ENCODE measurements around the gene SEC31A.
"Not testable (repeated sequence)": the region's sequence is repeated elsewhere in the genome, so short reads cannot be mapped to it uniquely, and the experiment has no call there.

SEC31A gene

DNA sequence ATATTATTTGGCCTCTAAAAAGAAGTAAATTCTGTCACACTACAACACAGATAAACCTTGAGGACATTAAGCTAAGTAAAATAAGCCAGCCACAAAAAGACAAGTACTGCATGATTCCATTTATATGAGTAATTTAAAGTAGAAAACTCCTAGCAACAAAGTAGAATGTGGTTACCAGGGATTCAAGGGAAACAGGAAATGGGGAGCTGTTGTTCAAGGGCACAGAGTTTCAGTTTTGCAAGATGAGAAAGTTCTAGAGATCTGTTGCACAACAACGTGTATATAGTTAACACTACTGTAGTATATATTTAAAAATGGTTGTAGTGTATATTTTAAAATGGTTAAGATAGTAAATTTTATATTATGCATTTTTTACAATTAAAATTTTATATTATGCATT is 25.4 kb downstream of the SEC31A start:
- peak overlapping the region; percentile 66 for H3K27ac ChIP-seq (replicated peaks)
- no peak for TF ChIP-seq POLR2AphosphoS5 (IDR thresholded peaks at IDR 0.05; ENCODE audit: low read depth)
- TF ChIP-seq, protein P1, sequence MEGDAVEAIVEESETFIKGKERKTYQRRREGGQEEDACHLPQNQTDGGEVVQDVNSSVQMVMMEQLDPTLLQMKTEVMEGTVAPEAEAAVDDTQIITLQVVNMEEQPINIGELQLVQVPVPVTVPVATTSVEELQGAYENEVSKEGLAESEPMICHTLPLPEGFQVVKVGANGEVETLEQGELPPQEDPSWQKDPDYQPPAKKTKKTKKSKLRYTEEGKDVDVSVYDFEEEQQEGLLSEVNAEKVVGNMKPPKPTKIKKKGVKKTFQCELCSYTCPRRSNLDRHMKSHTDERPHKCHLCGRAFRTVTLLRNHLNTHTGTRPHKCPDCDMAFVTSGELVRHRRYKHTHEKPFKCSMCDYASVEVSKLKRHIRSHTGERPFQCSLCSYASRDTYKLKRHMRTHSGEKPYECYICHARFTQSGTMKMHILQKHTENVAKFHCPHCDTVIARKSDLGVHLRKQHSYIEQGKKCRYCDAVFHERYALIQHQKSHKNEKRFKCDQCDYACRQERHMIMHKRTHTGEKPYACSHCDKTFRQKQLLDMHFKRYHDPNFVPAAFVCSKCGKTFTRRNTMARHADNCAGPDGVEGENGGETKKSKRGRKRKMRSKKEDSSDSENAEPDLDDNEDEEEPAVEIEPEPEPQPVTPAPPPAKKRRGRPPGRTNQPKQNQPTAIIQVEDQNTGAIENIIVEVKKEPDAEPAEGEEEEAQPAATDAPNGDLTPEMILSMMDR (IDR thresholded peaks at IDR 0.05; ENCODE audit: insufficient read depth, low read length) = no peak
- TF ChIP-seq SPI1 (IDR thresholded peaks at IDR 0.05; ENCODE audit: borderline replicate concordance, low read depth) = peak; percentile 48; the same call in 1 of the 2 replicates
- TF ChIP-seq GABPA (IDR thresholded peaks at IDR 0.05; ENCODE audit: low read depth) = peak; percentile 69
- H3K27me3 ChIP-seq (ENCODE audit: insufficient read depth, poor library complexity, severe bottlenecking) = no peaks in the 10 kb centered on the region
- H3K4me3 ChIP-seq (replicated peaks; ENCODE audit: insufficient read depth, low read length) = no peak overlapping the region
- peak; percentile 36 to 65 for DNase-seq (ENCODE audit: low read depth in 1 of 2, low spot score in 1 of 2)

DNA sequence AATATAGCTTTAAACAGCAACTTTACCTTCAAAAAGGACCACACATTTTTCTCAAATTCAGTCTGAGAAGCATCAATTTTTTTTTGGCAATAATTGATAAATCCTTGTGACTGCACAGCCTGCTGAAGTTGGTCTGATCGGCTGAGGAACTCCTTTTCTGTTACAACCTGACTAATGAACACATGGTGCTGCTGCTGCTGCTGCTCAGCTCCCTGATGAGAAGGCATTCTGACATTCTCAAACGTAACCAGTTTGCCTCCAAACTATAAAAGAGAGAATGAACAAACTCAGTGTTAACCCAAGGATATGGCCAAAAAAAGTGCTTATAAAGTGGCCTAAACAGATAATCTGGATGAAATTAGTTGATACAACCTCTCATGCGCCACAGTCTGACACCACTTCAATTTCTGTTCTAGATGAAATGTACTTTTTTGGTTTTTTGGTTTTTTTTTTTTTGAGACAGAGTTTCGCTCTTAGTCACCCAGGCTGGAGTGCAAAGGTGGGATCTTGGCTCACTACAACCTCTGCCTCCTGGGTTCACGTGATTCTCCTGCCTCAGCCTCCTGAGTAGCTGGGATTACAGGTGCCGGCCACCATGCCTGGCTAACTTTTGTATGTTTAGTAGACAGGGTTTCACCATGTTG is 26.5 kb downstream of the SEC31A start:
- no peak for TF ChIP-seq POLR2AphosphoS5 (IDR thresholded peaks at IDR 0.05; ENCODE audit: low read depth)
- TF ChIP-seq GABPA (IDR thresholded peaks at IDR 0.05; ENCODE audit: low read depth) = no peak
- no peak for TF ChIP-seq SPI1 (IDR thresholded peaks at IDR 0.05; ENCODE audit: borderline replicate concordance, low read depth)
- TF ChIP-seq, protein P1 (IDR thresholded peaks at IDR 0.05; ENCODE audit: insufficient read depth, low read length) = no peak
- TF ChIP-seq, protein P2, sequence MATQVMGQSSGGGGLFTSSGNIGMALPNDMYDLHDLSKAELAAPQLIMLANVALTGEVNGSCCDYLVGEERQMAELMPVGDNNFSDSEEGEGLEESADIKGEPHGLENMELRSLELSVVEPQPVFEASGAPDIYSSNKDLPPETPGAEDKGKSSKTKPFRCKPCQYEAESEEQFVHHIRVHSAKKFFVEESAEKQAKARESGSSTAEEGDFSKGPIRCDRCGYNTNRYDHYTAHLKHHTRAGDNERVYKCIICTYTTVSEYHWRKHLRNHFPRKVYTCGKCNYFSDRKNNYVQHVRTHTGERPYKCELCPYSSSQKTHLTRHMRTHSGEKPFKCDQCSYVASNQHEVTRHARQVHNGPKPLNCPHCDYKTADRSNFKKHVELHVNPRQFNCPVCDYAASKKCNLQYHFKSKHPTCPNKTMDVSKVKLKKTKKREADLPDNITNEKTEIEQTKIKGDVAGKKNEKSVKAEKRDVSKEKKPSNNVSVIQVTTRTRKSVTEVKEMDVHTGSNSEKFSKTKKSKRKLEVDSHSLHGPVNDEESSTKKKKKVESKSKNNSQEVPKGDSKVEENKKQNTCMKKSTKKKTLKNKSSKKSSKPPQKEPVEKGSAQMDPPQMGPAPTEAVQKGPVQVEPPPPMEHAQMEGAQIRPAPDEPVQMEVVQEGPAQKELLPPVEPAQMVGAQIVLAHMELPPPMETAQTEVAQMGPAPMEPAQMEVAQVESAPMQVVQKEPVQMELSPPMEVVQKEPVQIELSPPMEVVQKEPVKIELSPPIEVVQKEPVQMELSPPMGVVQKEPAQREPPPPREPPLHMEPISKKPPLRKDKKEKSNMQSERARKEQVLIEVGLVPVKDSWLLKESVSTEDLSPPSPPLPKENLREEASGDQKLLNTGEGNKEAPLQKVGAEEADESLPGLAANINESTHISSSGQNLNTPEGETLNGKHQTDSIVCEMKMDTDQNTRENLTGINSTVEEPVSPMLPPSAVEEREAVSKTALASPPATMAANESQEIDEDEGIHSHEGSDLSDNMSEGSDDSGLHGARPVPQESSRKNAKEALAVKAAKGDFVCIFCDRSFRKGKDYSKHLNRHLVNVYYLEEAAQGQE (IDR thresholded peaks at IDR 0.05; ENCODE audit: insufficient replicate concordance, low read depth) = no peak
- Histone ChIP-seq H3K27me3 (ENCODE audit: insufficient read depth, poor library complexity, severe bottlenecking) (no peaks in the 10 kb centered on the region), H3K4me3 (replicated peaks; ENCODE audit: insufficient read depth, low read length) (no peak overlapping the region), H3K27ac (replicated peaks) (peak overlapping the region; percentile 66)
- DNase-seq (ENCODE audit: low read depth in 1 of 2, low spot score in 1 of 2) = no peak

DNA sequence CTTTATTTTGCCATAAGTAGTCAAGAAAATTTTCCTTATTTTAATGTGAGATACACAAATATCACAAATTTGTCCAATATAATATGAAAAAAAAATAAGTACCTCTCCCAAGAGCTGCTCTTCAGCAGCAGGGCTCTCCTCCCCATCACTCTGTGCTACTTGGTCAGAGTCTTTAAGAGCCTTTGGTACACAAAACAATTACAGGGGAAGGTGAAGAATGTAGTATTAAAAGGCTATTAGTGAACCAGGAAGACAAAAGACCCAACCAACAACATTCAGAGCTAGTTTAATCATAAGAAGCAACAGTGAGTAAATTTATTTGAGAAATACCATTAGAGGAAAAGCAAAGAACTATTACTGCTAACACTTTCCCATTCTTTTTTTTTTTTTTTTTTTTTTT is 29.4 kb downstream of the SEC31A start:
- TF ChIP-seq SPI1 (IDR thresholded peaks at IDR 0.05; ENCODE audit: borderline replicate concordance, low read depth) = no peak
- TF ChIP-seq, protein P1 (IDR thresholded peaks at IDR 0.05; ENCODE audit: insufficient read depth, low read length) = no peak
- TF ChIP-seq GABPA (IDR thresholded peaks at IDR 0.05; ENCODE audit: low read depth) = no peak
- TF ChIP-seq, protein P2 (IDR thresholded peaks at IDR 0.05; ENCODE audit: insufficient replicate concordance, low read depth) = no peak
- no peak for TF ChIP-seq POLR2AphosphoS5 (IDR thresholded peaks at IDR 0.05; ENCODE audit: low read depth)
- H3K4me3 ChIP-seq (replicated peaks; ENCODE audit: insufficient read depth, low read length) = no peak overlapping the region
- H3K27ac ChIP-seq (replicated peaks) = no peak overlapping the region
- H3K27me3 ChIP-seq (ENCODE audit: insufficient read depth, poor library complexity, severe bottlenecking) = no peaks in the 10 kb centered on the region
- DNase-seq (ENCODE audit: low read depth in 1 of 2, low spot score in 1 of 2) = no peak

DNA sequence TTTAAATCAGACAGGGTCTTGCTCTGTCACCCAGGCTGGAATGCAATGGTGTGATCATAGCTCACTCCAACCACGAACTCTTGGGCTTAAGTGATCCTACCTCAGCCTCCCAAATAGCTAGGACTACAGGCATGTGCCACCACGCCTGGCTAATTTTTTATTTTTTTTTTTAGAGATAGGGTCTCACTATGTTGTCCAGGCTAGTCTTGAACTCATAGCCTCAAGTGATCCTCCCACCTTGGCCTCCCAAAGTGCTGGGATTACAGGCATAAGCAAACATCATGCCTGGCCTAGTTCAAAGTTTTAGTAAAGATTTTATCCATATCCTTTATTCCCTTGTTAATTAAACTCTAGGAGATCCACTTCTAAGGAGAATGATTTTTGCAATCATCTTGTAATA is 30.5 kb downstream of the SEC31A start:
- not testable (repeated sequence) for DNase-seq (ENCODE audit: low read depth in 1 of 2, low spot score in 1 of 2)

More for the DNA sequence above, 30.5 kb downstream of the SEC31A start:
- not testable (repeated sequence) for H3K27me3 ChIP-seq (ENCODE audit: insufficient read depth, poor library complexity, severe bottlenecking); H3K27ac ChIP-seq (replicated peaks); H3K4me3 ChIP-seq (replicated peaks; ENCODE audit: insufficient read depth, low read length)

Measured in HL-60 (cell line).